GM12875 (cell line): ENCODE measurements around the gene DYNC2I2.

ENCODE experiments used
- H3K4me3 ChIP-seq: one replicate; pipeline ENCODE4 v1.5.1; 2011; ENCODE audit warnings: low read depth, low read length, control low read depth
- CTCF ChIP-seq: IDR thresholded peaks from 2 replicates; pipeline ENCODE4 v1.5.1; 2011; ENCODE audit warnings: low read depth, mild to moderate bottlenecking, control low read depth, inconsistent platforms, low read length, moderate library complexity, borderline replicate concordance; ENCODE audit not compliant: insufficient read depth

DYNC2I2 gene

GRCh38 chr9:128689820-128690683, 33.4 kb upstream of the DYNC2I2 start:
- no peak for TF ChIP-seq CTCF

GRCh38 chr9:128689293-128689774, 32.7 kb upstream of the DYNC2I2 start:
- TF ChIP-seq CTCF = no peak
- H3K4me3 ChIP-seq = peak overlapping the region; percentile 92

More at GRCh38 chr9:128689820-128690683, 33.4 kb upstream of the DYNC2I2 start:
- peak overlapping the region; percentile 92 for H3K4me3 ChIP-seq

GRCh38 chr9:128688501-128689292, 32.0 kb upstream of the DYNC2I2 start, which contains the start of gene SET:
Gene SET (plus strand): TSS chr9:128689222. CDS start chr9:128689583, 361 bp downstream.
- H3K4me3 ChIP-seq = peak within 1 kb of the TSS; percentile 92
- no peak for TF ChIP-seq CTCF

- H3K4me3 ChIP-seq = no peak overlapping the region
- no peak for TF ChIP-seq CTCF
These were observed 30.8 kb upstream of the DYNC2I2 start for GRCh38 chr9:128687453-128687852.

GRCh38 chr9:128685636-128686489, 29.2 kb upstream of the DYNC2I2 start:
- no peak for TF ChIP-seq CTCF
- peak overlapping the region; percentile 66 for H3K4me3 ChIP-seq

- H3K4me3 ChIP-seq = peak overlapping the region; percentile 66
- TF ChIP-seq CTCF = no peak
These were observed 27.9 kb upstream of the DYNC2I2 start for GRCh38 chr9:128684325-128685199.
